GM18873 (cell line): ENCODE measurements around the gene STK17B.

ENCODE experiments used
- ATAC-seq: cut with Tn5 transposase; IDR thresholded peaks from one replicate; pipeline ENCODE4 v1.9.1; 2021; ENCODE audit warnings: mild to moderate bottlenecking, moderate library complexity, moderate number of reproducible peaks; ENCODE audit not compliant: unreplicated experiment, low FRiP score

Gene STK17B

GRCh38 chr2:196186266-196186980, 15.0 kb upstream of the STK17B start:
- ATAC-seq: no peak

DNA sequence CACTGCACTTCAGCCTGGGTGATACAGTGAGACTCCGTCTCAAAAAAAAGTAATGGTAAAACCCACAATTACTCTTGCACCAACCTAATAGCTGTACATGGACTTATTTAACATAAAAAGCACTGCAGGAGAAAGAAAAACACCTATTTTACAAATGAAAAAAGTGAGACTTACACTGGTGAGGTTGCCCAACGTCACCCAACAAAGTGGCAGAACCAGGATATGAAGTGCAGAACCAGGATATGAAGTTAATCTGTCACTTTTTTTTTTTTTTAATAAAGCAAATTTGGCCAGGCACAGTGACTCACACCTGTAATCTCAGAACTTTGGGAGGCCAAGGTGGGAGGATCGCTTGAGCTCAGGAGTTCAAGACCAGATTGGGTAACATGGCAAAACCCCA, 13.5 kb upstream of the STK17B start:
- no peak for ATAC-seq

DNA sequence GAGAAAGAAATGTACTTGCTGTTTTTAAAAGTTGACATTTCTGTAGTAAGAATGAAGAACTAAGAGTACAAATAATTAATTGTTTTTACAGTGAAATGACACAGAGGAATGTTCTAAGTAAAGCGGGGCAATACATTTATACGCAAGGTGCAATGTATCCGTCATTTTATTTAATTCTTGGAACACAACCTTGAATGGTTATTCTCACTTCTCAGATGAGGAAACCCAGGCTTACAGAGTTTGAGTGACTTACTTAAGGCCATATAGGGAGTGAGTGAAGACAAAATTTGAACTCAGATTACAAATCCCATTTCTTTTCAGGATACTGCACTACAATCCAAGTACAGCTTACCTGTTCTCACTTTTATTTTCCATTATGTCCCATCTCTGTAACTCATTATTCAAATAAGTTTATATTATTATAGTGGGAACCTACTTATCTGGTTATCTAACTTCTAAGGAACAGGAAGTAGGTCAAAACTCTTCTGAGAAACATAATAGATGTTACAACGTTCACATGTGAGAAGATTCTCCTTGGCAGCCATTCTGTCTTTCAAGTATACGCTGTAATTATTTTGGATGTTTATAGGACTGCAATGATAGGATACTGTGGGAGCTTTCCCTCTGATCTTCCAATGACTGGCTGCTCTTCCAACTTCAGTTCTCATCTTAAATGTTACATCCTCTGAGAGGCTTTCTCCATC, 12.3 kb upstream of the STK17B start:
- ATAC-seq: no peak

- peak; percentile 18 for ATAC-seq
Measured at GRCh38 chr2:196183172-196183473, 11.7 kb upstream of the STK17B start.

GRCh38 chr2:196182439-196183171, 11.2 kb upstream of the STK17B start:
- peak; percentile 94 for ATAC-seq

DNA sequence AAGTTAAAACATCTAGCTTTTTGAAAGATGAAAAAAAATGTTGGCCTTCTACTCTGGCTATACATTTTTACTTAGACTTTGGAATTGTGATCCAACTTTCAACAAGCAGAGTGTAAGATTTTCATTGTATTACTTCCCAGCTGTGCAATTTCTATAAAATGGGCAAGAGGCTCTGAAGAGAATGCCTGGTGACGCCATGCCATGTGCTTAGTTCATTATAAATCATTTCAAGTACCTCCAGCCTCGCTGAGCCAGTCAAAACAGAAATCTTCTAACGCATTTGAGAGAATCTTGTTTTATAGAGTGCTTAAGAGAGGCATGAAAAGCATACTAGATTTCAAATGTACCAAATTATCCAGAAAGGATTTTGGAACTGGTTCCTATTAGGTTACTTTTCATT, 10.1 kb upstream of the STK17B start:
- no peak for ATAC-seq

- ATAC-seq: no peak
Measured at GRCh38 chr2:196177124-196177523, 5.7 kb upstream of the STK17B start.

DNA sequence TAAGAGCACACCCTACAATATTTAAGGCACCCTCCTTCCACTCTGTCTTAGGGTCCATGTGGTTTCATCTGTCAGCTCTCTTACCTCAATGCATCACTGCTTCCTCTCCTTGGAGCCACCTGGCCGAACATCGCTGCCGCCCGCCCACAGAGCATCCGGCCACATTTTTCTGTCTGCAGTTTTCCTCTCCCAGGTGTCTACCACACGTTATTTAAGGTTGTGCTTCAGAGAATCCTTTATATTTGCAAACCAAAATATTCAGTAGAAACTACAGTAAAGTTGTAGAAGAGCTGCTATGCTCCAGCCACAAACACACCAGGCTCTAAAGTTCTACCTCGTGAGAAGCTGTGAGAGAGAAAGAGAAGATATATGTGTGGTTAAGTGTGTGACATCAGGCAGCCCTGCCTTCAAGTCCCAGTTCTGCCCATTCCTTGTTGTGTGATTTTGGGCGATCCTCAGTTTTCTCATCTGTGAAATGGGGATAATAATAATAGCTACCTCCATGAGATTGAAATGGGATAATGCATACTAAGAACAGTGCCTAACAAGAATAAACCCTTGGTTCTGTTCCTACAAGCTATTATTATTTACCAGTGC, 4.9 kb upstream of the STK17B start:
- peak; percentile 77 for ATAC-seq

- no peak for ATAC-seq
Measured at GRCh38 chr2:196174404-196174803, 3.0 kb upstream of the STK17B start.

- ATAC-seq: no peak
Measured at GRCh38 chr2:196173505-196173904, 2.1 kb upstream of the STK17B start.

DNA sequence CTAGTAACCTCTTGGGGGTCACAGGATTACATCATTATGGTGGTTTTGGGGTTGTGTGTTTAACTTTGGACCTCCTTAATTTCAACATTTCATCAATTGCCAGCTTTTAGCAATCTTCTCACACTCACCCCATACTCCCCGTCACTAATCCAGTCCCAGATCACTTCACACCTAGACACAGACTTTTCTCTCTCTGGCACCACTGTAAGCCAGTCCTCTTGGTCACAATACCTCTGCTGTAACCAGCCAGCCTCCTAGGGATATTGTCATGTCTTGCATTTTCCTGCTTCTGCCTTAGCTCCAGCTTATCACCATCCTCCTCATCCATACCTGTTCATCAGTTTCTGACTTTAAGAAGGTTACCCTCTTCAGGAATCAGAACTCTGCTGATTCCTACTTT, 1.6 kb upstream of the STK17B start:
- no peak for ATAC-seq

- no peak for ATAC-seq
Measured at GRCh38 chr2:196171946-196172345, 568 bp upstream of the STK17B start.

GRCh38 chr2:196170606-196171247, 651 bp downstream of the STK17B start:
- no peak for ATAC-seq

GRCh38 chr2:196170213-196170605, 1.2 kb downstream of the STK17B start:
- no peak for ATAC-seq

DNA sequence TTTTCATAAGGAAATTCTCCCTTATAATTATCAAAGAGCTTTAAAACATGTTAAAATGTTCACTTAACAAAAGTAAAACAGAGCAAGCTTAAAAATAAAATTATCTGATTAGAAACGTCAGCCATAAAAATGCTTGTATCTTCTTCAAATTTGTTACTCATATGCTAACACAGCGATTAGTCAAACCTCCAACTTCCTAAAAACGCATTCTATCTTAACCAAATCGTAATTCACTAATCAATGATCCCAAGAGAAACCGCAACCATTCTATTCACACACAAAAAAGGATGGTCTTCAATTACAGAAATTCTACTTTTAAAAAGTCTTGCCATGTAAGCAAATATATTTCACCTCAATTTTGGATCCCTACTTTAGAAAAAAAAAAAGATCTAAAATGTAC, 1.9 kb downstream of the STK17B start:
- no peak for ATAC-seq

- no peak for ATAC-seq
Measured at GRCh38 chr2:196168181-196168580, 3.2 kb downstream of the STK17B start.

DNA sequence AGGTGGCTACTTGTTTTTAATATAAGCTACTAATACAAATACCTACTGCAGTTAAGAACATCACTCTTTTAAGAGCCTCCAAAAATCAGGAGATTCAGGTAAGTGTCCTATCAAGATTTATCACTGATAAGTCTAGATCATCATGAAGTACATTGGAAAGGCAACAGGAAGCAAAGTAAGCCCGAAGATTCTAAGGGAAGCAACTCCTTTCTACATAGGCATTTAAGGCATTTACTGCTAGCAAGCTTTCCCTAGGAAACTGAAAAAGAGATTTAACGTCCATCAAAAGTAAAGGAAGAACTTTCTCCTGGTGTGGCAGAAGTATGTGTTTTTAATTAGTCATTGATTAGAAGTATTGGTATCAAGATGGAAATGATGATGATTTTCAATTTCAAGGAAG, 3.7 kb downstream of the STK17B start:
- ATAC-seq: no peak

GRCh38 chr2:196166876-196167275, 4.5 kb downstream of the STK17B start:
- no peak for ATAC-seq

- no peak for ATAC-seq
Measured at GRCh38 chr2:196165016-196165415, 6.4 kb downstream of the STK17B start.

- ATAC-seq: no peak
Measured at GRCh38 chr2:196163285-196163684, 8.1 kb downstream of the STK17B start.
